ENCODE results near the gene AJM1.
A peak's percentile ranks its signal among the peaks of the same experiment; 100 is the strongest.

Gene AJM1

GRCh38 chr9:136845465-136846260, 3.4 kb downstream of the AJM1 start:
- DNase-seq (ENCODE audit: low read depth in 2 of 2): no peak

- no peak for DNase-seq (ENCODE audit: low read depth in 2 of 2)
Observed at GRCh38 chr9:136846376-136847087, 4.3 kb downstream of the AJM1 start.

- DNase-seq (ENCODE audit: low read depth in 2 of 2): no peak
Observed at GRCh38 chr9:136847088-136847825, 5.0 kb downstream of the AJM1 start.

GRCh38 chr9:136847826-136848392, 5.6 kb downstream of the AJM1 start:
- peak; percentile 80 to 87 for DNase-seq (ENCODE audit: low read depth in 2 of 2)

GRCh38 chr9:136848393-136849037, 6.2 kb downstream of the AJM1 start:
- no peak for DNase-seq (ENCODE audit: low read depth in 2 of 2)

GRCh38 chr9:136849038-136849959, 7.0 kb downstream of the AJM1 start, which contains the start of gene PHPT1:
TSS of gene PHPT1 (plus strand) at chr9:136849409. CDS start at chr9:136849431, 22 bp downstream.
- peak; percentile 94 to 97 for DNase-seq (ENCODE audit: low read depth in 2 of 2)

GRCh38 chr9:136849960-136850865, 7.9 kb downstream of the AJM1 start:
- no peak for DNase-seq (ENCODE audit: low read depth in 2 of 2)

GRCh38 chr9:136850866-136851775, 8.8 kb downstream of the AJM1 start:
- DNase-seq (ENCODE audit: low read depth in 2 of 2): no peak

- no peak for DNase-seq (ENCODE audit: low read depth in 2 of 2)
Observed at GRCh38 chr9:136851941-136852663, 9.8 kb downstream of the AJM1 start, which contains the start of gene MAMDC4. TSS of gene MAMDC4 (plus strand) at chr9:136852346. CDS start at chr9:136852417, 71 bp downstream.

- DNase-seq (ENCODE audit: low read depth in 2 of 2): no peak
Observed at GRCh38 chr9:136852664-136853595, 10.7 kb downstream of the AJM1 start.

GRCh38 chr9:136853596-136854112, 11.4 kb downstream of the AJM1 start:
- DNase-seq (ENCODE audit: low read depth in 2 of 2): no peak

- no peak for DNase-seq (ENCODE audit: low read depth in 2 of 2)
Observed at GRCh38 chr9:136854113-136854841, 12.0 kb downstream of the AJM1 start.

- DNase-seq (ENCODE audit: low read depth in 2 of 2): no peak
Observed at GRCh38 chr9:136854842-136855460, 12.7 kb downstream of the AJM1 start.

- DNase-seq (ENCODE audit: low read depth in 2 of 2): no peak
Observed at GRCh38 chr9:136855461-136856078, 13.3 kb downstream of the AJM1 start.
